C4-2B (cell line): ENCODE data around the gene QRICH2.

ENCODE experiments used
- ZFX ChIP-seq: fragments of 450-650 bp; IDR thresholded peaks from 2 replicates; pipeline ENCODE4 v1.6.1; 2017
- TF ChIP-seq, protein P1 (sequence below): fragments of 450-650 bp; conservative IDR thresholded peaks from 2 replicates; pipeline ENCODE4 v1.5.1; 2017; ENCODE audit warnings: mild to moderate bottlenecking

DNA sequence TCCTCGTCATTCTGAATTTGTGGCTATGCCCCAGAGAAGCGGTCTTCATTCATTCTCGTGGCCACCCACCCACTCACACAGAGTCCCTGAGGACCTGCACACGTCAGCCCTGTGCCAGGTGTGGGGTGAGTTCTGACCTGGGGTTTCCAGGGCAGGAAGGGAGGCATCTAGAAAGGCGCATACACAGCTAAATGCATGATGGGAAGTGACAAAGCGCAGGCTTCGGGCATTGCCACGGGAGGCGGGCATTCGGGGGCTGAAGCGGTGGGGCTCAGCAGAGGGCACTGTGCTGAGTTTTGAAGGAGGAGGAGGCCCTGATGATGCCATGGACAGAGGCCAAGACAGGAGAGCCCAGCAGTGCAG lies 32.0 kb downstream of the QRICH2 start:
- TF ChIP-seq, protein P1, sequence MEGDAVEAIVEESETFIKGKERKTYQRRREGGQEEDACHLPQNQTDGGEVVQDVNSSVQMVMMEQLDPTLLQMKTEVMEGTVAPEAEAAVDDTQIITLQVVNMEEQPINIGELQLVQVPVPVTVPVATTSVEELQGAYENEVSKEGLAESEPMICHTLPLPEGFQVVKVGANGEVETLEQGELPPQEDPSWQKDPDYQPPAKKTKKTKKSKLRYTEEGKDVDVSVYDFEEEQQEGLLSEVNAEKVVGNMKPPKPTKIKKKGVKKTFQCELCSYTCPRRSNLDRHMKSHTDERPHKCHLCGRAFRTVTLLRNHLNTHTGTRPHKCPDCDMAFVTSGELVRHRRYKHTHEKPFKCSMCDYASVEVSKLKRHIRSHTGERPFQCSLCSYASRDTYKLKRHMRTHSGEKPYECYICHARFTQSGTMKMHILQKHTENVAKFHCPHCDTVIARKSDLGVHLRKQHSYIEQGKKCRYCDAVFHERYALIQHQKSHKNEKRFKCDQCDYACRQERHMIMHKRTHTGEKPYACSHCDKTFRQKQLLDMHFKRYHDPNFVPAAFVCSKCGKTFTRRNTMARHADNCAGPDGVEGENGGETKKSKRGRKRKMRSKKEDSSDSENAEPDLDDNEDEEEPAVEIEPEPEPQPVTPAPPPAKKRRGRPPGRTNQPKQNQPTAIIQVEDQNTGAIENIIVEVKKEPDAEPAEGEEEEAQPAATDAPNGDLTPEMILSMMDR = no peak
- TF ChIP-seq ZFX = no peak
